Activated B cell treated with CpG ODN at 0.5 μM for 24 hours (primary cell): ENCODE data around the gene HRH2. TPM values are rescaled to one million over a fixed set of nuclear protein-coding genes. Genes with fewer than 3 reads are reported as not detected.

Experiments used
- ATAC-seq: fragments of 200-7000 bp; cut with Tn5 transposase; one replicate; pipeline ENCODE4 v1.10.0; 2021; ENCODE audit warnings: low read depth, mild to moderate bottlenecking, moderate library complexity
- CTCF ChIA-PET: fragments of 350-600 bp; sonication (Branson Sonifier 250); formaldehyde crosslinking; loops from one replicate; lab custom pipeline; 2021; ENCODE audit warnings: antibody characterized with exemption; lab: Charles Lee
- POLR2A ChIA-PET: fragments of 350-600 bp; sonication (Branson Sonifier 250); formaldehyde crosslinking; loops from one replicate; lab custom pipeline; 2021; ENCODE audit warnings: antibody characterized with exemption; lab: Charles Lee
- DNase-seq: peaks from one replicate; pipeline ENCODE4 v3.0.0; 2022
- H3K27ac Mint-ChIP-seq: one replicate; pipeline ENCODE4 v1.8.0; 2020; ENCODE audit warnings: mixed read lengths
- H3K27me3 Mint-ChIP-seq: one replicate; pipeline ENCODE4 v1.8.0; 2021; ENCODE audit warnings: mixed read lengths
- H3K36me3 Mint-ChIP-seq: one replicate; pipeline ENCODE4 v1.8.0; 2021; ENCODE audit warnings: low read depth, mixed read lengths
- H3K4me1 Mint-ChIP-seq: one replicate; pipeline ENCODE4 v1.8.0; 2021; ENCODE audit warnings: mixed read lengths
- H3K4me3 Mint-ChIP-seq: one replicate; pipeline ENCODE4 v1.8.0; 2020; ENCODE audit warnings: mild to moderate bottlenecking, mixed read lengths
- H3K9me3 Mint-ChIP-seq: one replicate; pipeline ENCODE4 v1.8.0; 2020; ENCODE audit warnings: mixed read lengths
- intact Hi-C: fragments of 100-400 bp; cut with micrococcal nuclease; formaldehyde crosslinking; loops from one replicate; pipeline ENCODE4 v1.15.1; 2024
- total RNA-seq: library from RNA; stranded (reverse); gene quantifications from 2 replicates; pipeline ENCODE4 v1.2.3, GENCODE V29; 2022
- TF ChIP-seq, protein P1 (sequence below): fragments of 200-600 bp; IDR thresholded peaks from one replicate; pipeline ENCODE4 v1.8.0; 2022; ENCODE audit warnings: antibody characterized with exemption, mild to moderate bottlenecking

Gene HRH2
- total RNA-seq, 1 donor from 2014 or later: not detected

GRCh38 chr5:175696855-175697198 is 39.0 kb downstream of the HRH2 start:
- TF ChIP-seq, protein P1, sequence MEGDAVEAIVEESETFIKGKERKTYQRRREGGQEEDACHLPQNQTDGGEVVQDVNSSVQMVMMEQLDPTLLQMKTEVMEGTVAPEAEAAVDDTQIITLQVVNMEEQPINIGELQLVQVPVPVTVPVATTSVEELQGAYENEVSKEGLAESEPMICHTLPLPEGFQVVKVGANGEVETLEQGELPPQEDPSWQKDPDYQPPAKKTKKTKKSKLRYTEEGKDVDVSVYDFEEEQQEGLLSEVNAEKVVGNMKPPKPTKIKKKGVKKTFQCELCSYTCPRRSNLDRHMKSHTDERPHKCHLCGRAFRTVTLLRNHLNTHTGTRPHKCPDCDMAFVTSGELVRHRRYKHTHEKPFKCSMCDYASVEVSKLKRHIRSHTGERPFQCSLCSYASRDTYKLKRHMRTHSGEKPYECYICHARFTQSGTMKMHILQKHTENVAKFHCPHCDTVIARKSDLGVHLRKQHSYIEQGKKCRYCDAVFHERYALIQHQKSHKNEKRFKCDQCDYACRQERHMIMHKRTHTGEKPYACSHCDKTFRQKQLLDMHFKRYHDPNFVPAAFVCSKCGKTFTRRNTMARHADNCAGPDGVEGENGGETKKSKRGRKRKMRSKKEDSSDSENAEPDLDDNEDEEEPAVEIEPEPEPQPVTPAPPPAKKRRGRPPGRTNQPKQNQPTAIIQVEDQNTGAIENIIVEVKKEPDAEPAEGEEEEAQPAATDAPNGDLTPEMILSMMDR: no peak
- POLR2A ChIA-PET: no interaction called here
- no peak for ATAC-seq
- H3K4me3 Mint-ChIP-seq: no peak overlapping the region
- intact Hi-C loops: no loop called here
- H3K4me1 Mint-ChIP-seq: peaks cover 5% of the 10 kb centered on the region
- peaks cover 8% of the 10 kb centered on the region for H3K27me3 Mint-ChIP-seq
- no peak overlapping the region for H3K27ac Mint-ChIP-seq
- no peaks in the 10 kb centered on the region for H3K36me3 Mint-ChIP-seq
- CTCF ChIA-PET: no interaction called here
- no peak for DNase-seq
- H3K9me3 Mint-ChIP-seq: no peaks in the 10 kb centered on the region

GRCh38 chr5:175697846-175698245 is 40.0 kb downstream of the HRH2 start:
- Mint-ChIP-seq H3K4me3 (no peak overlapping the region), H3K36me3 (no peaks in the 10 kb centered on the region), H3K27ac (no peak overlapping the region), H3K27me3 (peaks cover 8% of the 10 kb centered on the region), H3K4me1 (peaks cover 5% of the 10 kb centered on the region), H3K9me3 (no peaks in the 10 kb centered on the region)
- intact Hi-C loops: no loop called here
- TF ChIP-seq, protein P1: no peak
- DNase-seq (no peak), ATAC-seq (no peak)
- POLR2A ChIA-PET: no interaction called here
- CTCF ChIA-PET: no interaction called here

- TF ChIP-seq, protein P1: no peak
- ATAC-seq: no peak
- Mint-ChIP-seq H3K27me3 (peaks cover 8% of the 10 kb centered on the region), H3K9me3 (peaks cover 4% of the 10 kb centered on the region), H3K4me1 (peaks cover 5% of the 10 kb centered on the region), H3K27ac (no peak overlapping the region), H3K4me3 (no peak overlapping the region), H3K36me3 (no peaks in the 10 kb centered on the region)
- intact Hi-C loops: no loop called here
- DNase-seq: no peak
- ChIA-PET CTCF (no interaction called here), POLR2A (no interaction called here)
These were observed 40.7 kb downstream of the HRH2 start for GRCh38 chr5:175698401-175699115.

- Mint-ChIP-seq H3K4me3 (no peak overlapping the region), H3K9me3 (peaks cover 4% of the 10 kb centered on the region), H3K4me1 (peaks cover 5% of the 10 kb centered on the region), H3K27me3 (peaks cover 4% of the 10 kb centered on the region), H3K27ac (no peak overlapping the region), H3K36me3 (no peaks in the 10 kb centered on the region)
- ATAC-seq (no peak), DNase-seq (no peak)
- CTCF ChIA-PET: no interaction called here
- POLR2A ChIA-PET: no interaction called here
- TF ChIP-seq, protein P1: no peak
- intact Hi-C loops: loop anchor here (10.0 kb wide), 1 partner anchor 166 kb away; no protein-coding TSS in a partner anchor
These were observed 43.1 kb downstream of the HRH2 start for GRCh38 chr5:175700991-175701390.

DNA sequence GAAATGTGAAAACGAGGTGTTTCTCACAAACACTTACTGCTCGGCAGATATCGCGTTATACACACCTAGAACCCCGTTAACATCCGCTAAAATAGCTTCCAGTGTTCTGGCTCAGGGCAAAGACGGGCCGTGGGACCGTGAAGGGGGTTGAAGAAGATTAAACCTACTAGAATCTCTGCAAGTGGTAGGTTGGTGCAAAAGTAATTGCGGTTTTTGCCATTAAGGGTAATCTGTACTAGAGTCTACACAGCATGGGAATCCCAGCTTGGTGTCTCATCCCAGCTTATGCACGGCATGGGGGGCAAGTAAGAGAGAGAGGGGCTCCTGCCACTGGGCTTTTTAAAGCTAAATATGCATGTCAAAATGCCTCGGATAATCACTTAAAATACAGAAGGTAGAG is 43.9 kb downstream of the HRH2 start:
- Mint-ChIP-seq H3K36me3 (no peaks in the 10 kb centered on the region), H3K27me3 (peaks cover 4% of the 10 kb centered on the region), H3K9me3 (peaks cover 4% of the 10 kb centered on the region), H3K27ac (no peak overlapping the region), H3K4me3 (no peak overlapping the region), H3K4me1 (no peaks in the 10 kb centered on the region)
- DNase-seq (no peak), ATAC-seq (no peak)
- POLR2A ChIA-PET: no interaction called here
- TF ChIP-seq, protein P1: no peak
- CTCF ChIA-PET: no interaction called here
- intact Hi-C loops: loop anchor here (10.0 kb wide), 1 partner anchor 167 kb away; no protein-coding TSS in a partner anchor
